ENCODE data around the gene BSND.

BSND gene

GRCh38 chr1:55049914-55050278 lies 51.2 kb downstream of the BSND start:
- DNase-seq = no peak

GRCh38 chr1:55050283-55050682 lies 51.5 kb downstream of the BSND start:
- no peak for DNase-seq

- DNase-seq = no peak
These were observed 52.4 kb downstream of the BSND start for GRCh38 chr1:55051169-55051568.

- DNase-seq = no peak
These were observed 52.9 kb downstream of the BSND start for GRCh38 chr1:55051621-55052020.

- DNase-seq = no peak
These were observed 53.7 kb downstream of the BSND start for GRCh38 chr1:55052221-55053142.

GRCh38 chr1:55053265-55053954 lies 54.7 kb downstream of the BSND start:
- DNase-seq = no peak

- no peak for DNase-seq
These were observed 55.7 kb downstream of the BSND start for GRCh38 chr1:55054396-55054795.

GRCh38 chr1:55055084-55055882 lies 56.5 kb downstream of the BSND start:
- DNase-seq = no peak

GRCh38 chr1:55055951-55056631 lies 57.4 kb downstream of the BSND start:
- no peak for DNase-seq

- DNase-seq = no peak
These were observed 57.9 kb downstream of the BSND start for GRCh38 chr1:55056632-55056992.

- no peak for DNase-seq
These were observed 58.7 kb downstream of the BSND start for GRCh38 chr1:55057270-55057955.

GRCh38 chr1:55057956-55058298 lies 59.2 kb downstream of the BSND start:
- DNase-seq = no peak

GRCh38 chr1:55059302-55060132 lies 60.8 kb downstream of the BSND start:
- no peak for DNase-seq

GRCh38 chr1:55060133-55060999 lies 61.6 kb downstream of the BSND start:
- no peak for DNase-seq

GRCh38 chr1:55061000-55061705 lies 62.4 kb downstream of the BSND start:
- no peak for DNase-seq

Measured in NCI-H187 treated with DMSO at 0.1 percent for 48 hours (cell line).